Keratinocyte (primary cell): Measurements from ENCODE around the gene OSCAR.

Source experiments
- EZH2 ChIP-seq: IDR thresholded peaks from one replicate; pipeline ENCODE4 v1.6.1; 2012; ENCODE audit warnings: inconsistent platforms, mild to moderate bottlenecking, low read length, moderate library complexity
- TF ChIP-seq, protein P1 (sequence below), 3 experiments: IDR thresholded peaks in 1 of 3; conservative IDR thresholded peaks in 1 of 3; optimal IDR thresholded peaks in 1 of 3; 2 replicates in 2 of 3; 3 replicates in 1 of 3; pipeline versions ENCODE3 to v1.5.1; 2011; ENCODE audit warnings: low read length in 3 of 3, mild to moderate bottlenecking in 3 of 3, moderate library complexity in 2 of 3, control low read depth in 1 of 3, inconsistent platforms in 1 of 3; ENCODE audit not compliant: insufficient read depth in 2 of 3; ENCODE audit errors: extremely low read depth in 1 of 3

DNA sequence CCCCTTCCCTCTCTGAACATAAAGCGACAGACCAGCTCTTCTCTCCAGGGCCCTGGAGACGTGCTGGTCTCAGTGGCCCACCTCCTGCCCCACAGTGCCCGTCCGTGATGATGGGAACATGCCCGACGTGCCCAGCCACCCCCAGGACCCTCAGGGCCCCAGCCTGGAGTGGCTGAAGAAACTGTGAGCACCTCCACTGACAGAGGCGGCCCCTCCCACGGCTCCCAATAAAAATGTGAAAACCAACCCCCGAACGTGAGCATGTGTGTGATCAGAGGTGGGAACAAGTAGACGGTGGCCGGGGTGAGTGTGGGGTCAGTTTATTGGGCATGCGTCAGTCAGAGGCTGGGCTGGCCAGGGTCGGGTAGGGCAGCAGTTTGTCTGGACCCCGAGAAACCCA is 6.1 kb upstream of the OSCAR start:
- TF ChIP-seq, protein P1, sequence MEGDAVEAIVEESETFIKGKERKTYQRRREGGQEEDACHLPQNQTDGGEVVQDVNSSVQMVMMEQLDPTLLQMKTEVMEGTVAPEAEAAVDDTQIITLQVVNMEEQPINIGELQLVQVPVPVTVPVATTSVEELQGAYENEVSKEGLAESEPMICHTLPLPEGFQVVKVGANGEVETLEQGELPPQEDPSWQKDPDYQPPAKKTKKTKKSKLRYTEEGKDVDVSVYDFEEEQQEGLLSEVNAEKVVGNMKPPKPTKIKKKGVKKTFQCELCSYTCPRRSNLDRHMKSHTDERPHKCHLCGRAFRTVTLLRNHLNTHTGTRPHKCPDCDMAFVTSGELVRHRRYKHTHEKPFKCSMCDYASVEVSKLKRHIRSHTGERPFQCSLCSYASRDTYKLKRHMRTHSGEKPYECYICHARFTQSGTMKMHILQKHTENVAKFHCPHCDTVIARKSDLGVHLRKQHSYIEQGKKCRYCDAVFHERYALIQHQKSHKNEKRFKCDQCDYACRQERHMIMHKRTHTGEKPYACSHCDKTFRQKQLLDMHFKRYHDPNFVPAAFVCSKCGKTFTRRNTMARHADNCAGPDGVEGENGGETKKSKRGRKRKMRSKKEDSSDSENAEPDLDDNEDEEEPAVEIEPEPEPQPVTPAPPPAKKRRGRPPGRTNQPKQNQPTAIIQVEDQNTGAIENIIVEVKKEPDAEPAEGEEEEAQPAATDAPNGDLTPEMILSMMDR (optimal IDR thresholded peaks at IDR 0.05 in 1 of 3, IDR thresholded peaks at IDR 0.05 in 1 of 3, conservative IDR thresholded peaks at IDR 0.05 in 1 of 3; ENCODE audit: extremely low read depth in 1 of 3, insufficient read depth in 2 of 3, low read length in 3 of 3), result no peak
- TF ChIP-seq EZH2, result no peak
